Caco-2 (cell line): ENCODE data around the gene CNPY2. TPM values are rescaled to one million over a fixed set of nuclear protein-coding genes. Genes with fewer than 3 reads are reported as not detected.

Experiments used
- BruUV-seq: library from RNA; stranded (reverse); fragments of 400-500 nt; replicated peaks from 2 replicates; lab custom pipeline; 2021; lab: Mats Ljungman, UMichigan
- CTCF ChIA-PET: fragments of 300-600 bp; sonication (Branson Sonifier 250); formaldehyde crosslinking; loops from one replicate; lab custom pipeline; 2022; ENCODE audit warnings: antibody characterized with exemption; lab: Charles Lee
- POLR2A ChIA-PET: fragments of 300-600 bp; sonication (Branson Sonifier 250); formaldehyde crosslinking; loops from one replicate; lab custom pipeline; 2022; ENCODE audit warnings: antibody characterized with exemption; lab: Charles Lee
- DNase-seq, 2 experiments: peaks; one replicate each; pipeline versions ENCODE4 v3.0.0 to v3.0.0-alpha.2; 2020 to 2022
- H3K27me3 ChIP-seq: replicated peaks from 2 replicates; pipeline ENCODE4 v1.6.0; 2011; ENCODE audit warnings: low read length; ENCODE audit not compliant: control insufficient read depth, insufficient read depth
- H3K36me3 ChIP-seq: 2 replicates; pipeline ENCODE4 v1.5.1; 2011; ENCODE audit warnings: low read length; ENCODE audit not compliant: control insufficient read depth, insufficient read depth
- H3K4me1 ChIP-seq: fragments of 250-450 bp; sonication (Bioruptor Pico); 2 replicates; pipeline ENCODE4 v1.5.1; 2020; ENCODE audit warnings: mild to moderate bottlenecking
- H3K4me3 ChIP-seq: 2 replicates; pipeline ENCODE4 v1.5.1; 2011; ENCODE audit warnings: low read depth, mild to moderate bottlenecking, control low read depth, low read length
- H3K9me3 ChIP-seq: fragments of 250-450 bp; sonication (Bioruptor Pico); 2 replicates; pipeline ENCODE4 v1.5.1; 2020; ENCODE audit warnings: mild to moderate bottlenecking, moderate library complexity
- H3K27ac Mint-ChIP-seq: one replicate; pipeline ENCODE4 v1.8.0; 2022; ENCODE audit warnings: mixed read lengths; ENCODE audit not compliant: unreplicated experiment
- H3K27me3 Mint-ChIP-seq: one replicate; pipeline ENCODE4 v1.8.0; 2022; ENCODE audit warnings: mixed read lengths; ENCODE audit not compliant: insufficient read depth, unreplicated experiment
- H3K36me3 Mint-ChIP-seq: one replicate; pipeline ENCODE4 v1.8.0; 2022; ENCODE audit warnings: mild to moderate bottlenecking, mixed read lengths; ENCODE audit not compliant: insufficient read depth, unreplicated experiment
- H3K4me1 Mint-ChIP-seq: one replicate; pipeline ENCODE4 v1.8.0; 2022; ENCODE audit warnings: low read depth, mixed read lengths; ENCODE audit not compliant: unreplicated experiment
- H3K4me3 Mint-ChIP-seq: one replicate; pipeline ENCODE4 v1.8.0; 2022; ENCODE audit warnings: mild to moderate bottlenecking, moderate library complexity, mixed read lengths; ENCODE audit not compliant: unreplicated experiment
- H3K9me3 Mint-ChIP-seq: one replicate; pipeline ENCODE4 v1.8.0; 2022; ENCODE audit warnings: mixed read lengths; ENCODE audit not compliant: unreplicated experiment
- intact Hi-C: fragments of 100-400 bp; cut with micrococcal nuclease; formaldehyde crosslinking; loops from one replicate; pipeline ENCODE4 v1.10.0; 2022; ENCODE audit not compliant: unreplicated experiment
- total RNA-seq: library from RNA; stranded (reverse); gene quantifications from 2 replicates; pipeline ENCODE4 v1.2.3, GENCODE V29; 2022
- TF ChIP-seq, protein P1 (sequence below), 2 experiments: fragments of 200-600 bp in 1 of 2; IDR thresholded peaks; 1 replicate in 1 of 2; 2 replicates in 1 of 2; pipeline versions ENCODE4 v1.5.1 to v1.8.0; 2011 to 2022; ENCODE audit warnings: antibody characterized with exemption in 1 of 2, control low read depth in 1 of 2, inconsistent platforms in 1 of 2, low read depth in 1 of 2, low read length in 1 of 2, mild to moderate bottlenecking in 1 of 2, moderate library complexity in 1 of 2; ENCODE audit not compliant: insufficient read depth in 1 of 2, severe bottlenecking in 1 of 2, unreplicated experiment in 1 of 2

Gene CNPY2
- total RNA-seq, 1 experiment from 2014 or later: 204 TPM

DNA sequence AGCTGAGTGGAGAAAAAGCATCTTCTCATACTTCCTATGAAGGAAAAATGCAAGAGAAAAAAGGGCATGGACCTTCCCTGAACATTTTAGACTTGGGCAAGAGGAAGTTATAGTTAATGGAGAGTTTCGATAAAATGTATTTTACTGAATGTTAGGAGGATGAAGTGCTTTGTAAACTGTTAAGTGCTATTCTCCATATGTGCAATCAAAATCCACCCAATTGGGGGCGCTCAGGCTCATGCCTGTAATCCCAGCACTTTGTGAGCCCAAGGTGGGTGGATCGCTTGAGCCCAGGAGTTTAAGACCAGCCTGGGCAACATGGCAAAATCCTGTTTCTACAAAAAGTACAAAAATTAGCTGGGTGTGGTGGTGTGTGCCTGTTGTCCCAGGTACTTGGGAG, 1.9 kb upstream of the CNPY2 start:
- intact Hi-C loops: no loop called here
- Histone ChIP-seq H3K4me1 (peaks cover 4% of the 10 kb centered on the region; the same call in 1 of the 2 replicates), H3K4me3 (no peak overlapping the region), H3K27me3 (no peaks in the 10 kb centered on the region), H3K36me3 (no peaks in the 10 kb centered on the region), H3K9me3 (no peaks in the 10 kb centered on the region)
- H3K4me3 Mint-ChIP-seq: no peak overlapping the region
- POLR2A ChIA-PET: no interaction called here
- no peak overlapping the region for H3K27ac Mint-ChIP-seq
- no peaks in the 10 kb centered on the region for H3K27me3 Mint-ChIP-seq
- CTCF ChIA-PET: no interaction called here
- H3K4me1 Mint-ChIP-seq: no peaks in the 10 kb centered on the region
- peaks cover 36% of the 10 kb centered on the region for H3K36me3 Mint-ChIP-seq
- no peaks in the 10 kb centered on the region for H3K9me3 Mint-ChIP-seq
- no TSS peak for BruUV-seq
- DNase-seq: no peak
- TF ChIP-seq, protein P1, sequence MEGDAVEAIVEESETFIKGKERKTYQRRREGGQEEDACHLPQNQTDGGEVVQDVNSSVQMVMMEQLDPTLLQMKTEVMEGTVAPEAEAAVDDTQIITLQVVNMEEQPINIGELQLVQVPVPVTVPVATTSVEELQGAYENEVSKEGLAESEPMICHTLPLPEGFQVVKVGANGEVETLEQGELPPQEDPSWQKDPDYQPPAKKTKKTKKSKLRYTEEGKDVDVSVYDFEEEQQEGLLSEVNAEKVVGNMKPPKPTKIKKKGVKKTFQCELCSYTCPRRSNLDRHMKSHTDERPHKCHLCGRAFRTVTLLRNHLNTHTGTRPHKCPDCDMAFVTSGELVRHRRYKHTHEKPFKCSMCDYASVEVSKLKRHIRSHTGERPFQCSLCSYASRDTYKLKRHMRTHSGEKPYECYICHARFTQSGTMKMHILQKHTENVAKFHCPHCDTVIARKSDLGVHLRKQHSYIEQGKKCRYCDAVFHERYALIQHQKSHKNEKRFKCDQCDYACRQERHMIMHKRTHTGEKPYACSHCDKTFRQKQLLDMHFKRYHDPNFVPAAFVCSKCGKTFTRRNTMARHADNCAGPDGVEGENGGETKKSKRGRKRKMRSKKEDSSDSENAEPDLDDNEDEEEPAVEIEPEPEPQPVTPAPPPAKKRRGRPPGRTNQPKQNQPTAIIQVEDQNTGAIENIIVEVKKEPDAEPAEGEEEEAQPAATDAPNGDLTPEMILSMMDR (IDR thresholded peaks at IDR 0.05; ENCODE audit: insufficient read depth in 1 of 2, low read depth in 1 of 2, low read length in 1 of 2, severe bottlenecking in 1 of 2, unreplicated experiment in 1 of 2): no peak

DNA sequence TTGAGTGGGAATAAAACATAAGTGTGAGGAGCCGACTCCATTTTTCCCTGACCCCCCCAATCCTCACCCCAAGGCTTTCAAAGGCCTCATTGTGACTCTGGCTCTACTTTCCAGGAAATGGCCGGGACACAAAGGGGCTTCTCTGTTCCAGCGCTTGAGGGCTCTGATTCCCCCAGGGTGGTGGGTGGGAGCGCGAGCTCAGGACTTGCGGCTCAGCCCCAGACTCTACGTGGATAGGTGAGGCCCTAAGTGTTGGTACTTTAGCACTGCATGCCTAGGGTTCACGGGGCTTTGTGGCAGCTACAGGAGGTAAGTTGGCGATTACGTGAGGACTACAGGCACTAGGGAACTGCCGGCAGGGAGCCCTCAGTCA, 553 bp downstream of the CNPY2 start:
- Histone ChIP-seq H3K4me3 (peak overlapping the region; percentile 79), H3K4me1 (peaks cover 4% of the 10 kb centered on the region; the same call in 1 of the 2 replicates), H3K36me3 (peaks cover 2% of the 10 kb centered on the region; the same call in 1 of the 2 replicates), H3K27me3 (no peaks in the 10 kb centered on the region), H3K9me3 (no peaks in the 10 kb centered on the region)
- POLR2A ChIA-PET: interaction anchor here (0.6 to 2.0 kb wide), 6 partner anchors 45 to 164 kb away, joined by 3 to 30 read pairs (median 6); partner anchors contain the start of genes RNF41, SMARCC2 and STAT2
- Mint-ChIP-seq H3K4me3 (peak overlapping the region; percentile 85), H3K27me3 (no peaks in the 10 kb centered on the region), H3K9me3 (no peaks in the 10 kb centered on the region), H3K36me3 (peaks cover 55% of the 10 kb centered on the region), H3K4me1 (no peaks in the 10 kb centered on the region), H3K27ac (peak overlapping the region; percentile 96)
- TSS peak; percentile 76 for BruUV-seq
- intact Hi-C loops: no loop called here
- TF ChIP-seq, protein P1 (IDR thresholded peaks at IDR 0.05; ENCODE audit: insufficient read depth in 1 of 2, low read depth in 1 of 2, low read length in 1 of 2, severe bottlenecking in 1 of 2, unreplicated experiment in 1 of 2): no peak
- CTCF ChIA-PET: interaction anchor here (0.6 to 2.1 kb wide), 14 partner anchors 18 to 196 kb away, joined by 3 to 38 read pairs (median 4); partner anchors contain the start of genes COQ10A, IL23A, PAN2 and SMARCC2
- DNase-seq: no peak

DNA sequence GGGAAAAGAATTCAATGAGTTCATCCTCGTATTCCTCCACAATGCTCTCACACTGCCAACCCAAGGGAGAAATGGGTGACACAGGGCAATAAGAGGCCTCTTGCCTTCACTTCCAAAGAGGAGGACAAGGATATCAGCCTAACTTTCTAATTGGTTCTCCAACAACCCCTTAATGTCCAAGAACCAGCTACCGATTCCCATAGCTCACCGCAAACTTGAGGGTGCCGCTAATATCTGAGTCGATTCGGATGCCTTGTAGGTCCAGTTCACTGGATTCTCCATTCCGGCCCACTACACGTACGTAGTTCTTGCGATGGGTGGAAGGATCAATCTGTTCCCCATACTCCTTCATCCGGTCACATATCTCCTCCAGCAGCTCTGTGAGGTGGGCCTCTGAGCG, 4.8 kb downstream of the CNPY2 start:
- ChIA-PET CTCF (interaction anchor here (0.7 to 1.0 kb wide), 2 partner anchors 121 to 153 kb away, joined by 3 read pairs; partner anchors contain the start of gene SMARCC2), POLR2A (no interaction called here)
- no peaks in the 10 kb centered on the region for H3K27me3 ChIP-seq
- peaks cover 60% of the 10 kb centered on the region for H3K36me3 Mint-ChIP-seq
- H3K9me3 ChIP-seq: no peaks in the 10 kb centered on the region
- H3K4me3 Mint-ChIP-seq: no peak overlapping the region
- intact Hi-C loops: no loop called here
- H3K4me3 ChIP-seq: no peak overlapping the region
- peaks cover 4% of the 10 kb centered on the region; the same call in 1 of the 2 replicates for H3K4me1 ChIP-seq
- DNase-seq: no peak
- no TSS peak for BruUV-seq
- TF ChIP-seq, protein P1 (IDR thresholded peaks at IDR 0.05; ENCODE audit: insufficient read depth in 1 of 2, low read depth in 1 of 2, low read length in 1 of 2, severe bottlenecking in 1 of 2, unreplicated experiment in 1 of 2): no peak
- H3K27ac Mint-ChIP-seq: no peak overlapping the region
- H3K9me3 Mint-ChIP-seq: no peaks in the 10 kb centered on the region
- H3K27me3 Mint-ChIP-seq: no peaks in the 10 kb centered on the region
- no peaks in the 10 kb centered on the region for H3K4me1 Mint-ChIP-seq
- peaks cover 2% of the 10 kb centered on the region; the same call in 1 of the 2 replicates for H3K36me3 ChIP-seq
